ENCODE results near the gene DOCK4.

The DOCK4 gene

DNA sequence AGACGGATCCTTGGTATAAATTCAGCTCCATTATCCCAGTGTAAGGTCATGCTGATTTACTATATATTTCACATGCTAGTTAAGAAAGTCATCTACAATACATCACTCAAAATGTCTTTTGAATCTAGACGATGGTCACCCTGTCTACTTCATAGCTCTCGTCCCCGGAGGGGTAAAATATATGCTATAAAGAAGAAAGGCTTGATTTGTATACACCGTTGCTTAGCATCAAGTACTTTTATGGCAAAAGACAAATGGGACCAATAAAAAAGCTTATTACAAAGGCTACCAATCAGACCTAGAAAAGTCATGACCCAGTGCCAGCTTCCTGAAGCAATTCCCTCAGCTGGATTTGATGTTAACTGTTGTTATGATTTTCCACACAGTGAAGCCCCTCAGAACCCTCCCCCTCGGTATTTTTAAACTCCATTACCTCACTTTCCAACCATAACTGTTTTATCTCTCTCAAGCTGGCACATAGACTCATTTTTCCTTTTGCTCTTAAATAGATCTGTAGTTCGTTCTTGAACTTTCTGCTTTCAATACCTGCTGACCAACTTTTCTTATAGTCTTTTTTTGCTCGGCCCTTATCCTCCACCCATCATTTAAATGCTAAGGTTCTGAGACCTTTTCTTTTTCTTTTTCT, 104.9 kb downstream of the DOCK4 start:
- no peak for DNase-seq

DNA sequence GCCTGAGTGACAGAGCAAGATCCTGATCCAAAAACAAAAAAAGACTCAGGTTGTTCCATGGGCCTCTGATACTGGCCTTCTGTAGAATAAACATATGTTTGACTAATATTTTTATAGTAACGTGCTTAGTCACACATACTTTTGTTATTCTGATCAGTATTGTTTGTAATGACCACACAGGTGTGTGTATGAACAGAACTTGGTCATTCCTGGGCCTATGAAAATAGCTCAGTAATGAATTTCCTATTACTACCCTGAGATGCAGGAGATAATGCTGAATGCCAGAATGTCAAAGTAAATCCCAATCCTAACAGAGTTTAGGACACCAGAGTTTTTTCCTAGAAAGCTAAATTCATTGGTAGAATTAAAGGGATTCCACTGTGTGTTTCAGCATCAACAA, 108.7 kb downstream of the DOCK4 start:
- DNase-seq: no peak

DNA sequence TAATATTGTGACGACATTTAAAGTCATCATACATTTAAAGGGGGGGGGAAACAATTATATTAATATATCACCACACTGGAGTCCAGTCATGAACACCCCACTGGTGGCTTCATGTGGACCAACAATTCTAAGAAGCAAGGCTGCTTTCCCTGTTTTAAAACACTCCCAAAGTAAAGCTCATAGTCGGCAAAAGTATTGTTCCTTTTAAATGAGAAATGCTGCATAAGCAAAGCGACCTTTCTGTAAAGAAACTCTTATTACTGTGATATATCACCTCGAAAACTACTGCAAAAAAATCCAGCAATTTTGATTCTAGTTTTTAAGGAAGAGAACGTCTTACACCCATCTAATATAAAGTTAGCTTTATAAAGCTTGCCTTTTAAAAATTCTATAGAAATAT, 112.8 kb downstream of the DOCK4 start:
- DNase-seq: no peak

DNA sequence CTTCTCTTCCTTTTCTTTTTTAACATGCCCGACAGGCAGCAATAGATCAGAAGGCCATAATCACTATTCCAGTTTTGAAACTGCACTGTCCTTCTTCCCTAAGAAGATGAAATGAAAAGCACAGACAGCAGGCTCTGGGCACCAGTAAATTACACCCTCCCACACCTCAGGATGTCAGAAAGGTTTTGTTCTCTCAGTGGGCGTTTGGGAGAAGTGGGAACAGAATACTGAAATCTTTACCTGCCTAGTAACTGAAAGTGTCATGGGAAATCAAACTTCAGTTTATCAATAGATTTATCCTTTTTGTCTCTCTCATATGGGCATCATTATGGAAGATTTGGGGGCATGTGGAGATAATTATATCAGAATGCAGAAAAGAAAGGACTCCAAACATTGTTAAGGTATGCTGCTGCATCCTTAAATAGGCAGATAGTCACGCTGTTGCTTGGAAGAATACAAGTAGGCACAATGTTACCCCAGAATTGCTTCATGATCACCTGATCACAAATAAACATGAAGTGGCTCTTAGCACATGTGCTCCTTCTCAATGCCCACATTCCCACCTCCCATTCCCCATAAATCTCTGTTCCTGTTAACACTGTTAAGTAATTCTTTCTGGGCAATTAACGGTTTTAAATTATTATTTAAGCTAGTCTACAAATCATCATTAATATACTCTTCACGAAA, 113.3 kb downstream of the DOCK4 start:
- DNase-seq: no peak

DNA sequence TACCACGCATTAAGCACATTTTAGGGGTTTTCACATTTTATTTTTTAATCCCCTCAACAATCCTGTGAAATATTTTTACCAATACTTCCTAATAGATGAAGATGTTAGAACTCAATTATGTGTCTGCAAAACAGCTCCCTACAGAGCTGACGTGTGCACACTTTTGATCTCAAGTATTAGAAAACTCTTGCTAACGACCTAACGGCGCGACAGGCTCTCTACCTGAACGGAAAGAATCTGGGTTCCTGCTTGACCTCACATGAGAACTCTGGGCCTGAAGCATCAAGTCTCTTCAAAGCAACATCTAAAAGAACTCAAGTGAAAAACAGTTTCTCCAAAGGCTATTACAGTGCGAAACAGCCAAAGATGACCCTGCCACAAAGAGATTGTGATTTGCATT, 113.9 kb downstream of the DOCK4 start:
- DNase-seq: no peak

DNA sequence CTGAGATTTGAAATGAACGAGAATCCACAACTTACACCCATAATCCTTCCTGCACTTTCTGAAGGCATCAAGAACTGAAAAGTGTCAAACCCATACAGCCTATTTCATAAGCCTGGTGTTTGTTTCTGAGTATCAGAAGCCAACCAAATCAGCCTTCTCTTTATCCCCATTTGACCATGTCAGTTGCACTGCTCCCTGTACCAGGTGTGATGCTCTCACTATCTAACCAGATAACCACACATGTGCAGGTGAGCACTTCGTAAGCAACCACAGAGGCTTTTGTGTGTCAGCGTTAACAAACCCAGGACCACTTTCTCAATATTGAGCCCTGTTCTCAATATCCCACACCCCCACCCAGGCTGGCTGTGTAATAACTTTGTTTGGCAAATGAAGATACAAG, 114.4 kb downstream of the DOCK4 start:
- no peak for DNase-seq

DNA sequence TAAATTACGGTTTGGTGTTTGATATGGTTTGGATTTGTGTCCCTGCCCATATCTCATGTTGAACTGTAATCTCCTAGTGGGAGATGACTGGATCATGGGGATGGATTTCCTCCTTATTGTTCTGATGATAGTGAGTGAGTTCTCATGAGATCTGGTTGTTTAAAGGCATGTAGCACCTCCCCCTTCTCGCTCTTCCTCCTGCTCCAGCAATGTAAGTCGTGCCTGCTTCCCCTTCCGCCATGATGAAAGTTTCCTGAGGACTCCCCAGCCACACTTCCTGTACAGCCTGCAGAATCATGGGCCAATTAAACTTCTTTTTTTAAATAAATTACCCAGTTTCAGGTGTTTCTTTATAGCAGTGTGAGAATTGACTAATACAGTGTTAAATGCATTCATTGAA, 116.6 kb downstream of the DOCK4 start:
- DNase-seq: no peak

DNA sequence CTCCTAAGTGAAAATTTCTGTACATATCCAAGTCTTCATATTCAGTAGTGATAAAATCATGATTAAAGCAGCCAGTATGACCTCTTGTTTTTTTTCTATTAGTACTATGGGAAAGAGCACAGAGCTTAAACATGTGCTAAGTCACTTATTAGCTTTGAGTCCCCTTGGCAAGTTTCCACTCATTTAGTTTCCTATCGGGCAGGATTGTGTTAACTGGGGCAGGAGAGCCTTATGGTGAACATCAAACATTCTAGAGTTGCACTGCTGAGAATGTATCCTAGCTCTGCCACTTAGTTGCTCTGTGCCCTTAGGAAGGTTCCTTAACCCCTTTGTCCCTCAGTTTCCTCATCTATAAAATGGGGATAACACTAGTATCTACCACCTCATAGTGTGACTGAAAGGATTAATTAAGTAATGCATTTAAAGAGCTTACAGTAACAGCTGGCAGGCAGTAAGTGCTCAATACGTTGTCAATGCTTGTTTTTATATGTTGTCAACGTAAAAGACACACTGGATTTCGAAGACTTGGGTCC, 117.6 kb downstream of the DOCK4 start:
- DNase-seq: no peak

DNA sequence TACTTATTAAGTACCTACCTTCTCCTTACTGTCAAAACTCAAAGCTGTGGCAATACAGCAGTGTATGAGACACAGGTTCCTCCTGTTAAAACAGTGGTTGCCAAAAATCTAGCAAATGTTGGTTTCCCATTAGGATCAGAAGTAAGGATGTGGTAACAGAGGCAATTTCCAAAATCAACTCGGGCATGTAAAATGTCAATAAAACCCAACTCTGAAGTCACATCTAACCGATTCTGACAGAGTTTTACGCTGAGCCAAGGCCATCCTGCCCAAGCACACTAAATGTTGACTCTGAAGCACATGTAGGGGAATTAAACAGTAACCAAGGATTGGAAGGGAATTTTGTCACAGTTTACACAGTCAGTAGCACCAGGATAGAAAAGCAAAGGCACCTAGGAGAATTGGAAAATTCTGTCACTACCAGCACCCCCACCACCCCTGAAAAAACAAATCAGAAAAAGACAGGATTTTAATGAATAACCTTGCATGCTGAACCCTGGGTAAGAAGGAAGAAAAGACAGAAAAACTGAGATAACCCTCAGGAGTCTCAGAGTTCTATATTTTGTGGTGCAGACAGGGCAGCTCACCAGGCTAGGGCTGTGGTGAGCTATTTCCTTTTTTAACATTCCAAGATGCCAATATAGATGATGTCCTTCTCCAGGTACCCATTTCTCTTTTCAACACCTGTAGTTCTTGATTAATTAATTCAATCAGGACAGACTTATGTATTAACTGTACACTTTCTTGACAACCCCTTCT, 119.5 kb downstream of the DOCK4 start:
- DNase-seq: no peak

DNA sequence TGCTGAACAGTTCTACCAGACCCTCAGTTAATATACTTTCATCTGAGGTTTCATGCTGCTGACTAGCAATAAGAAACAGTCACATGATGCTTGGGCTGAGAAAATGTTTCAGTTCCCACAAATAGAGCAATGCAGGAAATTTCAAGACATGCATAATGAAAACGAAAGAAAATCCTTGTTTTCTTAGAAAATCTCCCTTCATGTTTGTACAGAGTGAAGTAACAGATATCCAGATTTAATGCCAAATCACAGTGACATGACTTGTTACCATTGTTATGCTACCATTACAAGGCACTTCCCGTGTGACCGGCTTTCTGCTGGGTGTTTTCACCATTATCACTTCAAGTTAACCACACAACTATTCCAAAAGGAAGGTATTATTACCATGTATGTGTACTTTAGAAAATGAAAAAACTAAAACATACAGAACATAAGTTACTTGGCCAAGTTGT, 121.7 kb downstream of the DOCK4 start:
- no peak for DNase-seq

DNA sequence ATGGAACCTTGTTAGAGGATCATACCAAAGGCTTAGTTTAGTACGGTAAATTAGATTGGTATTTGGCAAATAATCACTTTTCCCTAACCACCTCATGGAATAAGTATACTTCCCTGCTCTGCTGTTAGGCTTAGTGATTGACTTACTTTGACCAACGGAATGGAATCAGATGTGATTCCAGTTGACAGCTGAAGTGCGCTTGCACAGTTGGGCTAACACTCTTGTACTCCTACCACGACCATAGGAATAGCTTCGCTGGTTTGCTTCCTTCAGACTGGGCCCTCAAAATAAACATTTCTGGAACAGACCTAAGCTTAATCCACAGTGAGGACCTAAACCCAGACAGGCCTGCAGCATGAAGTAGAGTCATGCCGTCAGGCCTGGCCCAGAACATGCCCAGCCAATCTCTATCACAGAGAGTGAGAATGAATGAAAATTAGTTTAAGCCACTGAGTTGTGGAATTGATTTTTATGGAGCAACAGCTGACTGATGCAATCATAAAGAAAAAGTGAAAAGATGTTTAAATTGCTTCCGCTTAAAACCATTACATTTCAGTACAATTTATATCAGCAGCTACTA, 122.3 kb downstream of the DOCK4 start:
- no peak for DNase-seq

DNA sequence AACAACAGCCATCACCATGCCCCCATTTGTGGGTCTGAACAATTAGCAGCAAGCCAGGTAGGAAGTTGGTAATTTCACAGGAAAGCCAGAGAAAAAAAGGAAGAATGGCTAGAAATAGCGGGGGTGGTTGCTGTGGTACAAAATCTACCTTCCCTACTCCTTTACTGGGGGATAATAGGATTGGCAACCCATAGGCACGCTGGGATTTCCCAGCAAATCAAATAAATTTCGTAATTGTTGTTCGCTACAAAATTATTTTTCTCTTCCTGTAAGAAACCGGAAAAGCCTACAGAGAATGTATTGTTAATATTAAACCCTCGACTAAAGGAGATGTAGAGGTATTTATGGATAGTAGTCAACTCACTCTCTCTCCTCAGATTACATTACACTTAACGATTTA, 123.9 kb downstream of the DOCK4 start:
- no peak for DNase-seq

DNA sequence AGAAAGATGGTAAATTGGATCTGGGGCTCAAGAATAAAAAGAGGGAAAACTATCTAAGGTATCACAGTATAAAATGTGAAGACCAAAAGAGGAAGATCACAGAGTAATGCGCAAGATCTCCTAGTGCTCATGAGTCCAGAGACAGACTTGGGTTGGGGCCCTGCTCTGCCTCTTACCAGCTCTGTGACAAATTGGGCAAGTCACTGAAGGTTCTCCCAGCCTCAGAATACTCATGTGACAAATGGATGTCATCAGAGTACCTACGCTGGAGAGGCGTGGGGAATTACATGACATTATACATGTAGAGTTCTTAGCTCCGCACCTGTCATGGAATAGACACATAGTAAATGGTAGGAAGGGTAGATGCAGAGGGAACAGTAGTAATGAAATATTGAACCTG, 124.4 kb downstream of the DOCK4 start:
- DNase-seq: no peak

DNA sequence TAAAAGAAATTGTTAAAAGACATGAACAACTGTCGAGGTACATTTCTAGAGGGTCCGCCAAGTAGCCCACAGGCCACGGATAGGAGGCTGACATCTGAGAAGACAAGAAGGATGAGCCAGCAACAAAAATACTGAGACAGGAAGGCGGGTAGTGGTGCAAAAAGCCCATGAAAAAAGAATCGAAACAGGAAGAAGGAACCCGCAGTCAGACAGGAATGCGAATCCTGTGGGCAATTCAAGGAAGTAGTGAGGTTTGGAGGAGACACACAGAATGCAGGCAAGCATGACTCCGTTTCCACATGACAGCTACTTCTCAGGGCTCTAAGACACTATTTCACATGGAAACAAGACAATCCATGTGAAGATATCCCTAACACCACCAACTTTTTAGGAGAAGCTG, 125.2 kb downstream of the DOCK4 start:
- DNase-seq: no peak

DNA sequence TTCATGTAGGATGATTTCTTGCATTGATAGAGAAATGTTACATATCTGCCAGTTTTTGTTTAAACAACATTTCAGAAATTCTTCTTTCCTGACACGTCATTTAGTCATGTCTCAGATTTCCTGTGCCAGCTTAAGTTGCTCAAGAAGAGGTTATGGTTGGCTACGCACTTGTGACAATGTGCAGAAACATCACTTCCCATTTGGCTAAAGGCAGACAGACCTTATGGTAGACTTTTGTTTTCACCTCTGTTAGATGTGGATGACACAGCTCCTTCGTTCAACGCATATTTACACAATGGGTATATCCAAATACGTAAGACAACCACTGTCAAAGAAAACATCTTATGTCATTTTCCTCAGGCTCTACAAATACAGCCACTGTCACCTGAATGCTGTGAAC, 125.8 kb downstream of the DOCK4 start:
- no peak for DNase-seq

DNA sequence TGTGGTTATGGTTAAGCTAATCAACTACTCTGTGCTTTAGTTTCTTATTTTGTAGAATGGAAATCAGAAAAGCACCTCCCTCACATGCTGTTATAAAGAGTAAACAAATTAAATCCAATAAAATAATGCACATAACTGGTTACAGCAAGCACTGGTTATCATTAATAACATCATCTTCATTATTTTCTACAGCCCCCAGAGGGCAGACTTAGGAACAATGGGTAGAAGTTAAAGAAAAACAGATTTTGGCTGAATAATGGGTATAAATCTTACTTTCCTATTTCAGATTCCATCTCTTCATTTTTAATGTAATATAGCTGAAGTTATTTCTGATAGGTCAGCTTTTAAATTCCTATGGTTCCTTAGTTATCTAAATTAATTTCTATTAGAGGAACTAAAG, 126.5 kb downstream of the DOCK4 start:
- DNase-seq: no peak

DNA sequence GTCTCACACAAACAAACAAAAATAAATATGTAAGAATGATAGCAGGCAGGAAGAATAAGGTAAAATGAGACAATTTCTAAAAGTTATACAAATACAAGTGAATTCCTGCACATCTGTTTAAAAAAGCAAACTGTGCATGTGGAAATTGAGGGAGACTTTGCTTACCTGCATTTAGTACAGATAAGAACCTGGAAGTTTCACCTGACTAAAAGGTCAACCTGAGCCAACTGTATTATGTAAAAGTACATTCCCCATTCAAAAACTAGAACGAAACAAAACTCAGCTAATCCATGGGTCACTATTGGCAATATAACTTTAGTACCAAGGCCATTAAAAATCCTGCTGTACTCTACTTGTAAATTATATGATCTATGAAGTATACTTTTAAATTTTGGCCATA, 127.1 kb downstream of the DOCK4 start:
- DNase-seq: no peak

DNA sequence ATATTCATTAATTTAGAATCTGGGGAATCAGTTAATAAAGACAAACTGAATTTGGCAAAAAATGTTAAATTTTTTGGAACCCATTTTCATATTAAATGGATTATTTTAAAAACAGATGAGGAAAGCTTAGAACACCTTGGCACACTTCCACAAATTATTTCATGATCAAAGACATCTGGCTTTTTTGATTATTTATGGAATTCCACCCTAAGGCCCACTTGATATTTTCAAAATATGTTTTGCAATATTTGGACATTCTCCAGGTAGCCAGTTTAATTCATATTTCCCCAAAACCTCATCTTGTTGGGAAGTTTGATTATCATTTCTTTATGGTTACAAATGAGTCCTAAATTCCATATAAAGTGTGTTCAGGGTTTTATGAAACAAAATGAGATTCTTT, 129.9 kb downstream of the DOCK4 start:
- DNase-seq: no peak

DNA sequence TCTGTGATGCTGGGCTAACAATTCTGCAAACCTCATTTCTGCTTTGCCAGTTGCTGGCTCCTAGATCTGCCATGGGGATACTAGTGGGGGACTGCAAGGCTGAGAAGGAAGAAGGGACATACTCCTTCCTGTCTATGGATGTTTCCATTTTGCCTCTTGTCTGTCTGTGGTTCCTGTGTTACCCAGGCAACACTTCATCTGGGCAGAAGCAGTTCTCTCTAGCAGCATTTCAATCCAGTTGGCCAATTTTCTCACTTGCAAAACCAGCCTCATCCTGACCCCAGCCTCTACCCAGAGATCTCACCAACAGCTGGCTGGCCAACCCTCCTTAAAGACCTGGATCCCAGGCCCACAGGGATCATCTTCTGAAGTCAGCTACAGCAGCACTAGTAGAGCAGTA, 131.7 kb downstream of the DOCK4 start:
- DNase-seq: no peak

DNA sequence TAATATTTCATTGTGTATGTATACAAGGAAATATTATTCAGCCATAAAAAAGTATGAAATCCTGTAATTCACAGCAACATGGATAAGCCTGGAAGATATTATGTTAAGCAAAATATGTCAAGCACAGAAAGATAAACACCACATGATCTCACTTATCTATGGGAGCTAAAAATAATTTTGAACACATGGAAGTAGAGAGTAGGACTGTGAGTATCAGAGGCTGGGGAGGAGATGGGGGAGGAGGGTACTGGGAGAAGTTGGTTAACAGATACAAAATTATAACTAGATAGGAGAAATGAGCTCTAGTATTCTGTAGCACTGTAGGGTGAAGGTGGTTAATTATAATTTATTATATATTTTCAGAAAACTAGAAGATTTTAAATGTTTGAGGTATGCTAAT, 132.7 kb downstream of the DOCK4 start:
- no peak for DNase-seq

DNA sequence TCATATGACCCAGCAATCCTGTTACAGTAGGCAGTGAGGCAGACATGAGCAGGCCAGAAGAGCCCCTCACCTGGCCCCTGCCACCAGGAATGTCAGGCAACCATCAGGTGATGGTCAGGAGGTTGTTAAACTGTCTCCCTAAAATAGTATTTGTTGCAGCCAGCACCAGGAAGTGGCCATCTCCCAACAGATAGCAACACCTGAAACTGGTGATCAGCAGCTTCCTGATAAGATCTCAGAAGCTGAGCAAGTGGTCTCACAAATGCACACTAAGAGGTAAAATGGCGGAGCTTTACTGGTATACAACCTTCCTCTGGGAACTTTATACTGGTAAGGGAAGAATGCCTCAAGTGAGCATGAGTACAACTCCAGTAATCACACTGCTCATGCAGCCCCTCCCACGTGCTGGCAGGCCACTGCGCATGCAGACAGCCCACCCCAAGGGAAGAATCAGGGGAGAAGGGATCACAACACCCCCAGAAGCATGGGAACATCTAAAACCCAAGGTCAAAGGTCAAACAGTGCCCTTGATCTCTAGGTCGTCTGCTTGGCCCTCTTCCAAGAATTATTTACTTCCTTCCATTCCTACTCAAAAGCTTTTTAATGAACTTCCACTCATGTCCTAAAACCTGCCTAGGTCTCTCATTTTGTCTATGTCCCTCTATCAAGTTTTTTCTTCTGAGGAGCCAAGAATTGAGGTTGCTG, 133.5 kb downstream of the DOCK4 start:
- no peak for DNase-seq

DNA sequence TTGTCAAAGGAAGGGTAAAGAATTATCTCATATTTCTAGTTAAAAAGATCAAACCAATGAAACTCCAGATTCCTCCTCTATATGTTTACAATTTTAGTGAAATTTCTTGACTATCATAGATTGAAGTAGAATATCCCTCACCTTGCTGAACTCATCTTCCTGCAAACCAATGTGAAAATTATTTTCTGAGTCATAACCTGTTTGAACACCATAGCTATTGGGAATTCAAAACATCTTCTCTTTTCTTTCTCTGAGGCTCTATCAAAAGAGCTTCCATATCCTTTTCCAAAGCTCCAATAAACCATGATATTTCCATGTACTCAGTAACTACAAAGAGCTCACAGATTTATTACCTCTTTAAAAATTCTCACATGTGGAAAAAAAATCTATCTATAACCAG, 134.3 kb downstream of the DOCK4 start:
- DNase-seq: no peak

DNA sequence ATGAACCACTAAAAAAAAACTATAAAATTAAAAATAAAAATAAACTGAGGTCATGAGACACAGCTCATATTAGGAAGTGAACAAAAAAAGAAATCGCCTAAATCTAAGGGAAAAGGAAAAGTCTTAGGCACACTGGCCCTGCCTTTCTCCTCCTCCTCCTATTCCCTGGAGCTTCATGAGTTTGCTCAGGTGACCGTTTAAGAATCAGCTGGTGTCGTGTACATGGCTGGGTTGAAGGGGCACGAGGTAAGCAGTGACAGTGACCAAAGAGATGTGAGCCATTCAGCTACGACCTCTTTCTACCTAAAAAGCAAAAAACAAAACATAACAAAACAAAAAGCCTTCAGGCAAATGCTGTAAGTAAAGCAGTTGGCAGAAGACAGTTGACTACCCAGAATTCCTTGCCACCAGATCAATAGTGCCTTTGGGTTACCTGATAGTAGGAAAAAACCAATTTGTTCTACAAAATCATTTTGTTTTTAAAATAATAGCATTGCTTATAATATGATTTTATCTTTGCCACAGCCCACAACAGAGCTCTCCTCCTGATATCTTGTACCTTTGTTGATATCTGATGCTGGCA, 135.4 kb downstream of the DOCK4 start:
- no peak for DNase-seq

All from right forelimb (tissue), 1 donor.